Measurements from ENCODE around the gene INA. TPM values are rescaled to one million over a fixed set of nuclear protein-coding genes. Genes with fewer than 3 reads are reported as not detected.
"Not testable (repeated sequence)": the region's sequence is repeated elsewhere in the genome, so short reads cannot be mapped to it uniquely, and the experiment has no call there.

Gene INA
- total RNA-seq, 1 donor from 2014 or later, result 2.4 TPM

DNA sequence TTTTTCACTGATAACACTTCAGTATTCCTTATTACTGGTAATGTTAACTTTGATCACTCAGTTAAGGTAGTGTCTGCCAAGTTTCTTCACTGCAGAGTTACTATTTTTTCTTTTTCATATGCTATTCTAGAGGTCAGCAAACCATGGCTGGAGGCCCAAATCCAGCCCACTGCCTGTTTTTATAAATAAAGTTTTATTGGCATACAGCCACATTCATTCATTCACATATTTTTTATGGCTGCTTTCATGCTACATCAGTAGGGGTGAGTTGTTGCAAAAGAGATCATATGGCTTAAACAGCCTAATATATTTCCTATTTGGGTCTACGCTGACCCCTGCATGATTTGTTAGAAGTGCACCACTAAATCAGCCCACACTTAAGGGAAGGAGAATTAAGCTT lies 20.3 kb upstream of the INA start:
- Mint-ChIP-seq H3K27me3 (ENCODE audit: unreplicated experiment) (peaks cover under 1% of the 10 kb centered on the region), H3K9me3 (ENCODE audit: unreplicated experiment) (peaks cover 8% of the 10 kb centered on the region), H3K36me3 (ENCODE audit: unreplicated experiment) (no peaks in the 10 kb centered on the region), H3K27ac (ENCODE audit: unreplicated experiment) (no peak overlapping the region), H3K4me3 (ENCODE audit: unreplicated experiment) (no peak overlapping the region), H3K4me1 (ENCODE audit: unreplicated experiment) (no peaks in the 10 kb centered on the region)
- TF ChIP-seq, protein P1, sequence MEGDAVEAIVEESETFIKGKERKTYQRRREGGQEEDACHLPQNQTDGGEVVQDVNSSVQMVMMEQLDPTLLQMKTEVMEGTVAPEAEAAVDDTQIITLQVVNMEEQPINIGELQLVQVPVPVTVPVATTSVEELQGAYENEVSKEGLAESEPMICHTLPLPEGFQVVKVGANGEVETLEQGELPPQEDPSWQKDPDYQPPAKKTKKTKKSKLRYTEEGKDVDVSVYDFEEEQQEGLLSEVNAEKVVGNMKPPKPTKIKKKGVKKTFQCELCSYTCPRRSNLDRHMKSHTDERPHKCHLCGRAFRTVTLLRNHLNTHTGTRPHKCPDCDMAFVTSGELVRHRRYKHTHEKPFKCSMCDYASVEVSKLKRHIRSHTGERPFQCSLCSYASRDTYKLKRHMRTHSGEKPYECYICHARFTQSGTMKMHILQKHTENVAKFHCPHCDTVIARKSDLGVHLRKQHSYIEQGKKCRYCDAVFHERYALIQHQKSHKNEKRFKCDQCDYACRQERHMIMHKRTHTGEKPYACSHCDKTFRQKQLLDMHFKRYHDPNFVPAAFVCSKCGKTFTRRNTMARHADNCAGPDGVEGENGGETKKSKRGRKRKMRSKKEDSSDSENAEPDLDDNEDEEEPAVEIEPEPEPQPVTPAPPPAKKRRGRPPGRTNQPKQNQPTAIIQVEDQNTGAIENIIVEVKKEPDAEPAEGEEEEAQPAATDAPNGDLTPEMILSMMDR (IDR thresholded peaks at IDR 0.05), result no peak
- DNase-seq (ENCODE audit: extremely low spot score, unreplicated experiment), result no peak

- TF ChIP-seq, protein P1 (IDR thresholded peaks at IDR 0.05), result no peak
- H3K36me3 Mint-ChIP-seq (ENCODE audit: unreplicated experiment), result no peaks in the 10 kb centered on the region
- H3K27ac Mint-ChIP-seq (ENCODE audit: unreplicated experiment), result no peak overlapping the region
- DNase-seq (ENCODE audit: extremely low spot score, unreplicated experiment), result no peak
- peaks cover 5% of the 10 kb centered on the region for H3K27me3 Mint-ChIP-seq (ENCODE audit: unreplicated experiment)
- H3K9me3 Mint-ChIP-seq (ENCODE audit: unreplicated experiment), result peaks cover 8% of the 10 kb centered on the region
- H3K4me1 Mint-ChIP-seq (ENCODE audit: unreplicated experiment), result no peaks in the 10 kb centered on the region
- H3K4me3 Mint-ChIP-seq (ENCODE audit: unreplicated experiment), result no peak overlapping the region
Observed at GRCh38 chr10:103257812-103258211, 19.1 kb upstream of the INA start.

- H3K27ac Mint-ChIP-seq (ENCODE audit: unreplicated experiment); H3K36me3 Mint-ChIP-seq (ENCODE audit: unreplicated experiment); H3K4me1 Mint-ChIP-seq (ENCODE audit: unreplicated experiment); H3K9me3 Mint-ChIP-seq (ENCODE audit: unreplicated experiment); DNase-seq (ENCODE audit: extremely low spot score, unreplicated experiment); H3K4me3 Mint-ChIP-seq (ENCODE audit: unreplicated experiment): not testable (repeated sequence)
- H3K27me3 Mint-ChIP-seq (ENCODE audit: unreplicated experiment), result peaks cover 12% of the 10 kb centered on the region
Observed at GRCh38 chr10:103258928-103259327, 18.0 kb upstream of the INA start.

DNA sequence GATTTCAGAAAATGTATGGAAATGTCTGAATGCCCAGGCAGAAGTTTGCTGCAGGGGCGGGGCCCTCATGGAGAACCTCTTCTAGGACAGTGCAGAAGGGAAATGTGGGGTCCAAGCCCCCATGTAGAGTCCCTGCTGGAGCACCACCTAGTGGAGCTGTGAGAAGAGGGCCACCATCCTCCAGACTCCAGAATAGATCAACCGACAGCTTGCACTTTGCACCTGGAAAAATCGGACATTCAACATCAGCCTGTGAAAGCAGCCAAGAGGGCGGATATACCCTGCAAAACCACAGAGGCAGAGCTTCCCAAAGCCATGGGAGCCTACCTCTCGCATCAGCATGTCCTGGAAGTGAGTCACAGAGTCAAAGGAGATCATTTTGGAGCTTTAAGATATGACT lies 16.9 kb upstream of the INA start:
- Mint-ChIP-seq H3K4me1 (ENCODE audit: unreplicated experiment) (no peaks in the 10 kb centered on the region), H3K4me3 (ENCODE audit: unreplicated experiment) (no peak overlapping the region), H3K36me3 (ENCODE audit: unreplicated experiment) (no peaks in the 10 kb centered on the region), H3K27ac (ENCODE audit: unreplicated experiment) (no peak overlapping the region), H3K9me3 (ENCODE audit: unreplicated experiment) (peaks cover 8% of the 10 kb centered on the region), H3K27me3 (ENCODE audit: unreplicated experiment) (peaks cover 14% of the 10 kb centered on the region)
- DNase-seq (ENCODE audit: extremely low spot score, unreplicated experiment), result no peak
- TF ChIP-seq, protein P1 (IDR thresholded peaks at IDR 0.05), result no peak

- TF ChIP-seq, protein P1 (IDR thresholded peaks at IDR 0.05), result no peak
- DNase-seq (ENCODE audit: extremely low spot score, unreplicated experiment), result no peak
- Mint-ChIP-seq H3K4me1 (ENCODE audit: unreplicated experiment) (no peaks in the 10 kb centered on the region), H3K9me3 (ENCODE audit: unreplicated experiment) (peaks cover 8% of the 10 kb centered on the region), H3K4me3 (ENCODE audit: unreplicated experiment) (no peak overlapping the region), H3K27ac (ENCODE audit: unreplicated experiment) (no peak overlapping the region), H3K36me3 (ENCODE audit: unreplicated experiment) (no peaks in the 10 kb centered on the region), H3K27me3 (ENCODE audit: unreplicated experiment) (peaks cover 27% of the 10 kb centered on the region)
Observed at GRCh38 chr10:103262229-103262628, 14.7 kb upstream of the INA start.

Data from osteocyte (in vitro differentiated cells).